Measurements from ENCODE around the gene BUD23. TPM values are rescaled to one million over a fixed set of nuclear protein-coding genes. Genes with fewer than 3 reads are reported as not detected.

BUD23 gene
- total and polyA plus RNA-seq, 2 donors (not counting 3 experiments of a cell fraction or from before 2014, with no cell fraction given), result 62.1 to 64.6 TPM

DNA sequence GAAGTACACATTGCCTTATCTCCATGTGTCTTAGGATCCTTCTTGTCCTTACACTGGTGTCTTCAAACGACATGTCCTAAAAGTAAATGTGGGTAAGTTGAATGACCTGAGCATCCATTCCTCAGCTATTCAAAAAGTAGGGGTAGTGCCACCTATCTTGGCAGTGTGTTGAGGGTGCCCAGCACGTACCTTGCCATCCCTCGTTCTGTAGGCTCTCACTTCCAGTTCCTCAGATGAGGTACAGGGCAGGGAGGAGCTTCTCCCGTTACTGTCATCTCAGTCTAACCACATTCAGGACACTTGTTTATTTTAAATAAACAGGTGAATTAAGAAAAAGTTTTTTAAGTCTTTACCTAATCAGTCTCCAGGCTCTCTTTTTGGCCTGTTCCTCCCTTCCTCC lies 13.0 kb downstream of the BUD23 start:
- no TSS peak for BruUV-seq (replicated peaks)
- H3K36me3 ChIP-seq (ENCODE audit: control insufficient read depth in 2 of 2, extremely low read depth in 1 of 2, insufficient read depth in 2 of 2, low read length in 2 of 2), result peaks cover 11 to 48% of the 10 kb centered on the region in 2 experiments
- H4K20me1 ChIP-seq (replicated peaks; ENCODE audit: control insufficient read depth, extremely low read depth, insufficient read depth, low read length), result no peaks in the 10 kb centered on the region
- DNase-seq (ENCODE audit: low read depth, low spot score), result no peak
- H3K9ac ChIP-seq (replicated peaks; ENCODE audit: extremely low read depth, insufficient read depth, low read length), result no peak overlapping the region
- H3K9me3 ChIP-seq (replicated peaks; ENCODE audit: control insufficient read depth, insufficient read depth, low read length), result no peaks in the 10 kb centered on the region
- no peaks in the 10 kb centered on the region for H3K79me2 ChIP-seq (ENCODE audit: control insufficient read depth, insufficient read depth, low read length)
- no peaks in the 10 kb centered on the region for H3K9me1 ChIP-seq (replicated peaks; ENCODE audit: control insufficient read depth, extremely low read depth, insufficient read depth, low read length)
- no peaks in the 10 kb centered on the region for H3K27me3 ChIP-seq (ENCODE audit: control insufficient read depth in 2 of 2, insufficient read depth in 2 of 2, low read length in 2 of 2)
- intact Hi-C loops (cut with micrococcal nuclease) (no loop called here), dilution Hi-C loops (cut with MboI; ENCODE audit: extremely low pct_ligation_motif_present, low sequenced_read_pairs) (no loop called here)
- H2AFZ ChIP-seq (ENCODE audit: low read depth, low read length), result no peak overlapping the region
- TF ChIP-seq, protein P1, sequence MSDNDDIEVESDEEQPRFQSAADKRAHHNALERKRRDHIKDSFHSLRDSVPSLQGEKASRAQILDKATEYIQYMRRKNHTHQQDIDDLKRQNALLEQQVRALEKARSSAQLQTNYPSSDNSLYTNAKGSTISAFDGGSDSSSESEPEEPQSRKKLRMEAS (IDR thresholded peaks at IDR 0.05; ENCODE audit: insufficient read depth, insufficient read length), result no peak
- TF ChIP-seq POLR2AphosphoS5 (IDR thresholded peaks at IDR 0.05; ENCODE audit: insufficient read depth, low read depth, low read length) (no peak), EZH2 (IDR thresholded peaks at IDR 0.05; ENCODE audit: borderline replicate concordance, low read depth, low read length, severe bottlenecking) (no peak), JUN (IDR thresholded peaks at IDR 0.05; ENCODE audit: borderline replicate concordance, insufficient read depth, insufficient read length, low read depth) (no peak), GATA2 (IDR thresholded peaks at IDR 0.05; ENCODE audit: insufficient read depth, insufficient read length, low read depth, low read length) (no peak), POLR2A (IDR thresholded peaks at IDR 0.05; ENCODE audit: low read depth, low read length) (no peak), FOS (IDR thresholded peaks at IDR 0.05; ENCODE audit: borderline replicate concordance, insufficient read depth, low read length) (no peak), MYC (IDR thresholded peaks at IDR 0.05; ENCODE audit: low read depth, low read length) (no peak)
- TF ChIP-seq, protein P2, sequence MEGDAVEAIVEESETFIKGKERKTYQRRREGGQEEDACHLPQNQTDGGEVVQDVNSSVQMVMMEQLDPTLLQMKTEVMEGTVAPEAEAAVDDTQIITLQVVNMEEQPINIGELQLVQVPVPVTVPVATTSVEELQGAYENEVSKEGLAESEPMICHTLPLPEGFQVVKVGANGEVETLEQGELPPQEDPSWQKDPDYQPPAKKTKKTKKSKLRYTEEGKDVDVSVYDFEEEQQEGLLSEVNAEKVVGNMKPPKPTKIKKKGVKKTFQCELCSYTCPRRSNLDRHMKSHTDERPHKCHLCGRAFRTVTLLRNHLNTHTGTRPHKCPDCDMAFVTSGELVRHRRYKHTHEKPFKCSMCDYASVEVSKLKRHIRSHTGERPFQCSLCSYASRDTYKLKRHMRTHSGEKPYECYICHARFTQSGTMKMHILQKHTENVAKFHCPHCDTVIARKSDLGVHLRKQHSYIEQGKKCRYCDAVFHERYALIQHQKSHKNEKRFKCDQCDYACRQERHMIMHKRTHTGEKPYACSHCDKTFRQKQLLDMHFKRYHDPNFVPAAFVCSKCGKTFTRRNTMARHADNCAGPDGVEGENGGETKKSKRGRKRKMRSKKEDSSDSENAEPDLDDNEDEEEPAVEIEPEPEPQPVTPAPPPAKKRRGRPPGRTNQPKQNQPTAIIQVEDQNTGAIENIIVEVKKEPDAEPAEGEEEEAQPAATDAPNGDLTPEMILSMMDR (IDR thresholded peaks at IDR 0.05; ENCODE audit: extremely low read depth in 1 of 2, insufficient read depth in 1 of 2, low read depth in 1 of 2, low read length in 2 of 2), result no peak
- H3K27ac ChIP-seq (ENCODE audit: insufficient read depth, low read depth, low read length), result no peak overlapping the region
- FAIRE-seq, result no peak
- no peaks in the 10 kb centered on the region for H3K4me1 ChIP-seq (ENCODE audit: control insufficient read depth, extremely low read depth, insufficient read depth, low read length)
- H3K4me2 ChIP-seq (ENCODE audit: insufficient read depth, low read length), result no peak overlapping the region
- POLR2A ChIA-PET, result interaction anchor here (0.6 kb wide), 1 partner anchor 12 kb away, joined by 3 read pairs; no protein-coding TSS in a partner anchor
- no peak overlapping the region for H3K4me3 ChIP-seq (replicated peaks in 1 of 3; ENCODE audit: insufficient read depth in 1 of 3, low read depth in 1 of 3, low read length in 3 of 3)
- CTCF ChIA-PET, result interaction anchor here (1.6 to 4.5 kb wide), 3 partner anchors 10 to 89 kb away, joined by 6 to 16 read pairs (median 10); no protein-coding TSS in a partner anchor

Data from endothelial cell of umbilical vein (primary cell).